Endometrial microvascular endothelial cells (primary cell): Measurements from ENCODE around the gene ZSCAN12. TPM values are rescaled to one million over a fixed set of nuclear protein-coding genes. Genes with fewer than 3 reads are reported as not detected.
"Not testable (repeated sequence)": the region's sequence is repeated elsewhere in the genome, so short reads cannot be mapped to it uniquely, and the experiment has no call there.

Source experiments
- in situ Hi-C: cut with HindIII; loops from 2 replicates; pipeline ENCODE4 v1.10.0; 2017; ENCODE audit warnings: low sequenced_read_pairs, low pct_unique_long_range_greater_than_20kb; ENCODE audit errors: inconsistent ontology term
- total RNA-seq: library from RNA; depleted of rRNA; stranded (reverse); fragments of >200 nt; gene quantifications from one replicate; pipeline ENCODE4 v1.2.3, GENCODE V29; 2015; ENCODE audit errors: inconsistent ontology term

The ZSCAN12 gene
- total RNA-seq = 2.1 TPM

- in situ Hi-C loops = no loop called here
Measured at GRCh38 chr6:28399350-28400121, at the start of gene ZSCAN12. ZSCAN12 (minus strand) TSS chr6:28399747; CDS start chr6:28398405, 1,342 bp downstream.

- in situ Hi-C loops = no loop called here
Measured at GRCh38 chr6:28449056-28449455, 49.5 kb upstream of the ZSCAN12 start.

- in situ Hi-C loops = not testable (repeated sequence)
Measured at GRCh38 chr6:28447512-28447906, 48.0 kb upstream of the ZSCAN12 start.

- in situ Hi-C loops = no loop called here
Measured at GRCh38 chr6:28446818-28447511, 47.4 kb upstream of the ZSCAN12 start.

- in situ Hi-C loops = not testable (repeated sequence)
Measured at GRCh38 chr6:28444759-28445158, 45.2 kb upstream of the ZSCAN12 start.

- in situ Hi-C loops = no loop called here
Measured at GRCh38 chr6:28443112-28443773, 43.7 kb upstream of the ZSCAN12 start, which contains the start of gene ZSCAN23. ZSCAN23 (minus strand) TSS chr6:28443491; CDS start chr6:28436266, 7,225 bp downstream.

GRCh38 chr6:28442586-28442985 lies 43.0 kb upstream of the ZSCAN12 start:
- in situ Hi-C loops = no loop called here

- in situ Hi-C loops = no loop called here
Measured at GRCh38 chr6:28436404-28436803, 36.9 kb upstream of the ZSCAN12 start.

GRCh38 chr6:28433119-28433518 lies 33.6 kb upstream of the ZSCAN12 start:
- in situ Hi-C loops = no loop called here

- in situ Hi-C loops = no loop called here
Measured at GRCh38 chr6:28429781-28430180, 30.2 kb upstream of the ZSCAN12 start.

GRCh38 chr6:28425944-28426541 lies 26.5 kb upstream of the ZSCAN12 start:
- in situ Hi-C loops = no loop called here

- in situ Hi-C loops = no loop called here
Measured at GRCh38 chr6:28424163-28424562, 24.6 kb upstream of the ZSCAN12 start.

GRCh38 chr6:28423546-28423945 lies 24.0 kb upstream of the ZSCAN12 start:
- in situ Hi-C loops = no loop called here

GRCh38 chr6:28413681-28414080 lies 14.1 kb upstream of the ZSCAN12 start:
- in situ Hi-C loops = no loop called here

- in situ Hi-C loops = no loop called here
Measured at GRCh38 chr6:28410767-28411166, 11.2 kb upstream of the ZSCAN12 start.

GRCh38 chr6:28408076-28408802 lies 8.7 kb upstream of the ZSCAN12 start:
- in situ Hi-C loops = no loop called here

GRCh38 chr6:28407401-28407800 lies 7.9 kb upstream of the ZSCAN12 start:
- in situ Hi-C loops = no loop called here

GRCh38 chr6:28403923-28404322 lies 4.4 kb upstream of the ZSCAN12 start:
- in situ Hi-C loops = not testable (repeated sequence)

GRCh38 chr6:28402197-28402596 lies 2.6 kb upstream of the ZSCAN12 start:
- in situ Hi-C loops = no loop called here
